A549 (cell line): ENCODE measurements around the gene ALDH1A2. TPM values are rescaled to one million over a fixed set of nuclear protein-coding genes. Genes with fewer than 3 reads are reported as not detected.

Experiments
- ATAC-seq, 2 experiments: fragments of 200-7000 bp in 1 of 2; fragments of >200 bp in 1 of 2; cut with Nextera tagmentation in 1 of 2; cut with Tn5 transposase in 1 of 2; 3 replicates each; pipeline versions ENCODE4 v1.8.0 to v1.9.1; 2018 to 2020; ENCODE audit warnings: mild to moderate bottlenecking in 1 of 2, moderate library complexity in 1 of 2
- CTCF ChIA-PET: fragments of 300-600 bp; sonication (Branson Sonifier 250); formaldehyde crosslinking; extraction: SDS; loops from one replicate; lab custom pipeline; 2021; ENCODE audit warnings: antibody characterized with exemption, inconsistent platforms; lab: Yijun Ruan, JAX
- POLR2A ChIA-PET: fragments of 350-600 bp; formaldehyde crosslinking; extraction: SDS; loops from one replicate; lab custom pipeline; 2021; ENCODE audit warnings: antibody characterized with exemption, inconsistent platforms; lab: Yijun Ruan, JAX
- DNase-seq, 2 experiments: peaks; one replicate each; pipeline versions ENCODE4 v3.0.0 to v3.0.0-alpha.2; 2011 to 2016; ENCODE audit warnings: low read depth in 1 of 2, low spot score in 1 of 2
- FAIRE-seq: peaks from 2 replicates; lab custom pipeline; 2011; peaks lifted over from hg19 to GRCh38; lab: Jason Lieb, UNC
- H3K27ac ChIP-seq, 2 experiments: fragments of >200 bp; sonication (Bioruptor Twin); formaldehyde crosslinking; 3 replicates each; pipeline ENCODE4 v1.5.1; 2016 to 2017
- H3K4me1 ChIP-seq: fragments of >200 bp; sonication (Bioruptor Twin); formaldehyde crosslinking; 3 replicates; pipeline ENCODE4 v1.6.1; 2016
- H3K4me2 ChIP-seq: fragments of >200 bp; sonication (Bioruptor Twin); formaldehyde crosslinking; 3 replicates; pipeline ENCODE4 v1.6.1; 2016
- H3K4me3 ChIP-seq: fragments of >200 bp; sonication (Bioruptor Twin); formaldehyde crosslinking; 3 replicates; pipeline ENCODE4 v1.5.1; 2016
- H3K9me3 ChIP-seq: fragments of >200 bp; sonication (Bioruptor Twin); formaldehyde crosslinking; 3 replicates; pipeline ENCODE4 v1.6.1; 2016
- BHLHE40 ChIP-seq: IDR thresholded peaks from 2 replicates; pipeline ENCODE4 v1.6.1; 2012; ENCODE audit warnings: low read depth, low read length, inconsistent platforms
- CBX2 ChIP-seq: fragments of 200-600 bp; sonication (generic); IDR thresholded peaks from 2 replicates; pipeline ENCODE4 v1.6.1; 2016; ENCODE audit warnings: low read depth, mild to moderate bottlenecking, borderline replicate concordance
- CHD2 ChIP-seq: fragments of 150-350 bp; IDR thresholded peaks from 2 replicates; pipeline ENCODE4 v1.6.1; 2014; ENCODE audit warnings: low read length; ENCODE audit not compliant: partially characterized antibody
- CTCF ChIP-seq: fragments of >200 bp; sonication (Bioruptor Twin); formaldehyde crosslinking; IDR thresholded peaks from 3 replicates; pipeline ENCODE4 v1.5.1; 2016
- E2F6 ChIP-seq: IDR thresholded peaks from 2 replicates; pipeline ENCODE4 v1.6.1; 2012; ENCODE audit warnings: low read depth, borderline replicate concordance
- ESRRA ChIP-seq: fragments of 150-350 bp; IDR thresholded peaks from 2 replicates; pipeline ENCODE4 v1.6.1; 2014; ENCODE audit warnings: mild to moderate bottlenecking, low read length, borderline replicate concordance
- FOSB ChIP-seq: fragments of 250-450 bp; sonication (Bioruptor Pico); IDR thresholded peaks from 2 replicates; pipeline ENCODE4 v1.5.0; 2020; ENCODE audit warnings: mild to moderate bottlenecking, moderate library complexity
- FOSL2 ChIP-seq, 2 experiments: fragments of 450-650 bp in 1 of 2; fragments of >200 bp in 1 of 2; sonication (Bioruptor Twin) in 1 of 2; formaldehyde crosslinking; IDR thresholded peaks; 2 replicates each; pipeline versions ENCODE4 v1.5.0 to v1.6.1; 2016 to 2020; ENCODE audit warnings: mild to moderate bottlenecking in 1 of 2, moderate library complexity in 1 of 2
- FOXS1 ChIP-seq: fragments of 250-450 bp; sonication (Bioruptor Pico); IDR thresholded peaks from 2 replicates; pipeline ENCODE4 v1.5.0; 2020; ENCODE audit warnings: mild to moderate bottlenecking, moderate library complexity
- HDAC2 ChIP-seq: fragments of 200-600 bp; sonication (generic); IDR thresholded peaks from 2 replicates; pipeline ENCODE4 v1.6.1; 2016
- HOXA7 ChIP-seq: fragments of 250-450 bp; sonication (Bioruptor Pico); IDR thresholded peaks from 2 replicates; pipeline ENCODE4 v1.5.0; 2020; ENCODE audit warnings: mild to moderate bottlenecking, moderate library complexity
- JUNB ChIP-seq: fragments of >200 bp; sonication (Bioruptor Twin); formaldehyde crosslinking; IDR thresholded peaks from 2 replicates; pipeline ENCODE4 v1.6.1; 2016
- KDM5A ChIP-seq: fragments of 200-600 bp; sonication (generic); IDR thresholded peaks from 2 replicates; pipeline ENCODE4 v1.6.1; 2016; ENCODE audit warnings: antibody characterized with exemption, mild to moderate bottlenecking
- MAZ ChIP-seq: fragments of 150-350 bp; IDR thresholded peaks from 2 replicates; pipeline ENCODE4 v1.6.1; 2014; ENCODE audit warnings: antibody characterized with exemption, low read depth, low read length, borderline replicate concordance
- RARB ChIP-seq: fragments of 250-450 bp; sonication (Bioruptor Pico); IDR thresholded peaks from 2 replicates; pipeline ENCODE4 v1.8.0; 2021; ENCODE audit warnings: mild to moderate bottlenecking, moderate library complexity
- RNF2 ChIP-seq: fragments of 200-600 bp; sonication (generic); IDR thresholded peaks from 2 replicates; pipeline ENCODE4 v1.6.1; 2016; ENCODE audit warnings: low read depth, mild to moderate bottlenecking, antibody characterized with exemption, moderate library complexity, borderline replicate concordance
- SMC3 ChIP-seq: fragments of >200 bp; sonication (Bioruptor Twin); formaldehyde crosslinking; IDR thresholded peaks from 3 replicates; pipeline ENCODE4 v1.6.1; 2018; ENCODE audit warnings: inconsistent platforms
- ZFP36 ChIP-seq: fragments of 450-650 bp; IDR thresholded peaks from 2 replicates; pipeline ENCODE4 v1.6.1; 2014; ENCODE audit warnings: borderline replicate concordance; ENCODE audit not compliant: partially characterized antibody
- WGBS: methylation state at CpG from one replicate; pipeline ENCODE4 v1.1.6; 2017; ENCODE audit errors: missing lambda C conversion rate; 5-methylcytosine and 5-hydroxymethylcytosine counted together
- polyA plus RNA-seq, 4 experiments: library from polyadenylated mRNA; depleted of rRNA in 3 of 4; stranded (reverse); fragments of >200 nt; fragmentation: RNase III in 1 of 4; extraction: RNeasy Plus Mini Kit Qiagen cat#74134 plus additional on column Dnase treatment in 1 of 4; gene quantifications; 2 replicates in 3 of 4; 3 replicates in 1 of 4; pipeline ENCODE4 v1.2.3, GENCODE V29; 2011 to 2017
- TF ChIP-seq, protein P1 (sequence below): IDR thresholded peaks from 2 replicates; pipeline ENCODE4 v1.6.1; 2012
- TF ChIP-seq, protein P2 (sequence below): fragments of >200 bp; sonication (Bioruptor Twin); formaldehyde crosslinking; IDR thresholded peaks from 2 replicates; pipeline ENCODE4 v1.6.1; 2016

ALDH1A2 gene
- polyA plus RNA-seq, 2 of the 4 experiments (the other 2 are of a cell fraction), result 0.23 to 0.35 TPM

DNA sequence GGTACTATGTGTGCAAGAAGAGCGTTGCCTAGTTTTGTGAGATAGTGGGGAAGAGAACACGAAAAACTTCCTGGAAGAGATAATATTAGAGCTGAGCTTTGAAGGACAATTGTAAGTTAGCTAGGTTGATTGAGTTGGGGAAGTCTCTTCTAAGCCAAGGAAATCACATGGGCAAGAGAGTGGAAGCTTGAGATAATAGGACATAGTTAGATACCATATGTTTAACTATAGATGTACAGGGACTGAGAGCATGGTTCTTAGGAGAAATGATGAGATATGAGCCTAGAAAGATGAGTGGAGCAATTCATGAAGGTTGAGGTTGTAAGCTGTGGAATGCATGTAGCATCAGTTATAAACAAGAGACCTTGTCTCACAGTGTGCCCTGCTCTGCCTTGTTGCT lies 42.6 kb upstream of the ALDH1A2 start:
- H3K4me1 ChIP-seq, result no peaks in the 10 kb centered on the region
- H3K9me3 ChIP-seq, result no peaks in the 10 kb centered on the region
- TF ChIP-seq FOXS1 (CRISPR knock-in tag) (no peak), MAZ (no peak), HDAC2 (no peak), HOXA7 (CRISPR knock-in tag) (no peak)
- ATAC-seq, result no peak
- FAIRE-seq, result no peak
- CTCF ChIA-PET, result interaction anchor here (0.6 to 3.0 kb wide), 4 partner anchors 30 to 74 kb away, joined by 3 to 14 read pairs (median 4); no protein-coding TSS in a partner anchor
- no peak overlapping the region for H3K4me2 ChIP-seq
- no peak overlapping the region for H3K4me3 ChIP-seq
- WGBS, result 1% methylated on average over 2 of the region's 2 CpGs
- no peak for DNase-seq
- H3K27ac ChIP-seq, result no peak overlapping the region
- POLR2A ChIA-PET, result no interaction called here

DNA sequence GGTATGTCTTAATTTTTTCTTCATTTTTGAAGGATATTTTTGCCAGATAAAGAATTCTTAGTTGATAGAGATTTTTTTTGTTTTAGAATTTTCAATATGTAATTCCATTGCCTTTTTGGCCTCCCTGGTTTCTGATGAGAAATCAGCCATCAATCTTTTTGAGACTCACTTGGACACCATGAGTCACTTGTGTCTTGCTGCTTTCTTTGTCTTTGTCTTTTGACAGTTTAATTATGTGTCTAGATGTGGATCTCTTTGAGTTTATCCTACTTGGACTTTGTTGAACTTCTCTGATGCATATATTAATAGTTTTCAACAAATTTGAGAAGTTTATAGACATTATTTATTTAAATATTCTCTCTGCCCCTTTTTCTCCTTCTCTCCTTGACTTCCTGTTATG lies 38.0 kb upstream of the ALDH1A2 start:
- no peak for DNase-seq
- Histone ChIP-seq H3K4me1 (no peaks in the 10 kb centered on the region), H3K27ac (no peak overlapping the region), H3K4me2 (no peak overlapping the region), H3K9me3 (no peaks in the 10 kb centered on the region), H3K4me3 (no peak overlapping the region)
- ChIA-PET CTCF (no interaction called here), POLR2A (no interaction called here)
- ATAC-seq, result no peak
- FAIRE-seq, result peak; percentile 28
- no peak for TF ChIP-seq JUNB
- TF ChIP-seq, protein P1, sequence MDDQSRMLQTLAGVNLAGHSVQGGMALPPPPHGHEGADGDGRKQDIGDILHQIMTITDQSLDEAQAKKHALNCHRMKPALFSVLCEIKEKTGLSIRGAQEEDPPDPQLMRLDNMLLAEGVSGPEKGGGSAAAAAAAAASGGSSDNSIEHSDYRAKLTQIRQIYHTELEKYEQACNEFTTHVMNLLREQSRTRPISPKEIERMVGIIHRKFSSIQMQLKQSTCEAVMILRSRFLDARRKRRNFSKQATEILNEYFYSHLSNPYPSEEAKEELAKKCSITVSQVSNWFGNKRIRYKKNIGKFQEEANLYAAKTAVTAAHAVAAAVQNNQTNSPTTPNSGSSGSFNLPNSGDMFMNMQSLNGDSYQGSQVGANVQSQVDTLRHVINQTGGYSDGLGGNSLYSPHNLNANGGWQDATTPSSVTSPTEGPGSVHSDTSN, result no peak
- no peak for TF ChIP-seq CTCF
- TF ChIP-seq CBX2, result no peak
- TF ChIP-seq HOXA7 (CRISPR knock-in tag), result no peak
- TF ChIP-seq, protein P2, sequence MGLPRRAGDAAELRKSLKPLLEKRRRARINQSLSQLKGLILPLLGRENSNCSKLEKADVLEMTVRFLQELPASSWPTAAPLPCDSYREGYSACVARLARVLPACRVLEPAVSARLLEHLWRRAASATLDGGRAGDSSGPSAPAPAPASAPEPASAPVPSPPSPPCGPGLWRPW, result no peak
- TF ChIP-seq FOSL2 (IDR thresholded peaks at IDR 0.05), result no peak
- no peak for TF ChIP-seq FOSL2 (CRISPR knock-in tag; IDR thresholded peaks at IDR 0.05)
- TF ChIP-seq E2F6, result no peak
- TF ChIP-seq RNF2, result no peak
- TF ChIP-seq SMC3, result no peak
- no peak for TF ChIP-seq KDM5A
- TF ChIP-seq RARB, result no peak
- TF ChIP-seq FOSB (CRISPR knock-in tag), result no peak
- TF ChIP-seq CHD2, result no peak
- TF ChIP-seq ESRRA, result no peak

GRCh38 chr15:58096529-58097084 lies 31.1 kb upstream of the ALDH1A2 start:
- ChIA-PET CTCF (no interaction called here), POLR2A (no interaction called here)
- no peak for DNase-seq
- H3K27ac ChIP-seq, result no peak overlapping the region
- H3K4me1 ChIP-seq, result no peaks in the 10 kb centered on the region
- 44% methylated on average over 6 of the region's 6 CpGs for WGBS
- H3K4me2 ChIP-seq, result no peak overlapping the region
- FAIRE-seq, result no peak
- no peak overlapping the region for H3K4me3 ChIP-seq
- TF ChIP-seq BHLHE40, result no peak
- peak; percentile 3 for TF ChIP-seq ZFP36
- H3K9me3 ChIP-seq, result no peaks in the 10 kb centered on the region; the same call in 2 of the 3 replicates
- ATAC-seq, result no peak
